ENCODE results near the gene TMIGD3. TPM values are rescaled to one million over a fixed set of nuclear protein-coding genes. Genes with fewer than 3 reads are reported as not detected.

TMIGD3 gene
- total RNA-seq, 1 experiment from 2014 or later, result 0.88 TPM

DNA sequence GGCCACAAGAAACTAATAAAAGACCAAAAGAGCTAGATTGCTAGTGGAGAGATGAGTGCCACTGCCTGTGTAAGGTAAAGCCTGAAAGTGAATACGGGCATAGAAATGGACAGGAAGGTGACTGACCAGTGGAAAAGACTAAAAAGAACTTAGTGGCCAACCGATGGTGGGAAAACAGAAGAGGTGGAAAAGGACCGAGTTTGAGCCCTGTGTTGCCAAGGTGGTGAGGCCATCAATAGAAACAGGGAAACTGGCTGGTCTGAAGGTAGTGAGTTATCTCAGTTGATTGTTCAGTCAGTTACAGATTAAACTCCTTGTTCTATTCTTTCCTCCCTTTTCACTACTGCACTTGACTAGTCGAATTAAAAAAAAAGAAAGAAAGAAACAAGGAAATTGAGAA lies 56.9 kb downstream of the TMIGD3 start:
- Histone ChIP-seq H3K4me3 (ENCODE audit: low read depth, low read length) (no peak overlapping the region), H3K36me3 (ENCODE audit: control insufficient read depth, insufficient read depth, low read length) (no peaks in the 10 kb centered on the region), H3K9me3 (no peaks in the 10 kb centered on the region), H3K4me1 (peaks cover 14% of the 10 kb centered on the region), H3K27me3 (replicated peaks; ENCODE audit: control insufficient read depth, insufficient read depth, low read length) (no peaks in the 10 kb centered on the region)
- no TSS peak for BruUV-seq (replicated peaks)
- H3K4me1 Mint-ChIP-seq (ENCODE audit: low read depth, unreplicated experiment), result peaks cover 22% of the 10 kb centered on the region
- H3K27ac Mint-ChIP-seq (ENCODE audit: unreplicated experiment), result peak overlapping the region; percentile 48
- no peak for DNase-seq
- ChIA-PET CTCF (no interaction called here), POLR2A (no interaction called here)
- peaks cover 57% of the 10 kb centered on the region for H3K36me3 Mint-ChIP-seq (ENCODE audit: insufficient read depth, unreplicated experiment)
- no peaks in the 10 kb centered on the region for H3K9me3 Mint-ChIP-seq (ENCODE audit: unreplicated experiment)
- TF ChIP-seq, protein P1, sequence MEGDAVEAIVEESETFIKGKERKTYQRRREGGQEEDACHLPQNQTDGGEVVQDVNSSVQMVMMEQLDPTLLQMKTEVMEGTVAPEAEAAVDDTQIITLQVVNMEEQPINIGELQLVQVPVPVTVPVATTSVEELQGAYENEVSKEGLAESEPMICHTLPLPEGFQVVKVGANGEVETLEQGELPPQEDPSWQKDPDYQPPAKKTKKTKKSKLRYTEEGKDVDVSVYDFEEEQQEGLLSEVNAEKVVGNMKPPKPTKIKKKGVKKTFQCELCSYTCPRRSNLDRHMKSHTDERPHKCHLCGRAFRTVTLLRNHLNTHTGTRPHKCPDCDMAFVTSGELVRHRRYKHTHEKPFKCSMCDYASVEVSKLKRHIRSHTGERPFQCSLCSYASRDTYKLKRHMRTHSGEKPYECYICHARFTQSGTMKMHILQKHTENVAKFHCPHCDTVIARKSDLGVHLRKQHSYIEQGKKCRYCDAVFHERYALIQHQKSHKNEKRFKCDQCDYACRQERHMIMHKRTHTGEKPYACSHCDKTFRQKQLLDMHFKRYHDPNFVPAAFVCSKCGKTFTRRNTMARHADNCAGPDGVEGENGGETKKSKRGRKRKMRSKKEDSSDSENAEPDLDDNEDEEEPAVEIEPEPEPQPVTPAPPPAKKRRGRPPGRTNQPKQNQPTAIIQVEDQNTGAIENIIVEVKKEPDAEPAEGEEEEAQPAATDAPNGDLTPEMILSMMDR (IDR thresholded peaks at IDR 0.05; ENCODE audit: insufficient read depth in 1 of 2, low read depth in 1 of 2, low read length in 1 of 2, severe bottlenecking in 1 of 2, unreplicated experiment in 1 of 2), result no peak
- H3K4me3 Mint-ChIP-seq (ENCODE audit: unreplicated experiment), result peak overlapping the region; percentile 97
- H3K27me3 Mint-ChIP-seq (ENCODE audit: insufficient read depth, unreplicated experiment), result no peaks in the 10 kb centered on the region
- intact Hi-C loops (cut with micrococcal nuclease; ENCODE audit: unreplicated experiment), result no loop called here

DNA sequence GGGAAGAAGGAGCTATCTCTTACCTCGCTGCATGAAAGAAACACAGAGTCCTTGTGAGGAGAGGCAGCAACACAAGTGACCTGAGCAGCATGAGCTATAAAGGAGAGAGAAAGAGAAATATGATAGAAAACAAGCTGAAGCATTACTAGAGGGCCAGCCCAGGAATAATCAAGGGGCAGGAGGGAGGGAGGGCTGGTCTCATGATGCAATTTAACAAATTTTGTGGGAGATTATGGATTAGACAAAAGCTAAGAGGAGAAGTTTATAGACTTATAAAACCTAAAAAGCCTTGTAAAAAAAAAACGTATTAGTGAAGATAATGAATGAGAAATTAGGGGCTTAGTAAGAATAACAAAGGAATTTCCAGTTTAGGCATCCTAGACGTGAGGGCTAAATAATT lies 59.4 kb downstream of the TMIGD3 start:
- no peak overlapping the region for H3K27ac Mint-ChIP-seq (ENCODE audit: unreplicated experiment)

DNA sequence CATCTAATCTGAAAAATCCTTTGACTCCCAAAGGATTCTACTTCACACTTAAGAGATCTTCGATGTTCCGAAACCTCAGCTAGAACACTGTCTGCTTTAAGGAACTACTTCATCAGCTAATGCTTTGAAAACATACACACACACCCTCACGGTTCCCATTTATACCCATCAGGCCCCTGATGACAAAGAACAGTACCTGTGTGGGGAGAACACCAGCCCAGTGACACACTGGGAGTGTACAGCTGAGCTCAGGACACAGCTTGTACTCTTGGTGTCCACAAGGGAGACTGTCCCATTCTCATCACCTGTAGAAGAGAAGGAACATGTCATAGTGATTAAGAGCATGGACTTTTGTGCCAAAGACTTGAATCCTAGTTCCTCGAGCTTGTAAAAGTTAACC lies 61.0 kb downstream of the TMIGD3 start:
- intact Hi-C loops (cut with micrococcal nuclease; ENCODE audit: unreplicated experiment), result no loop called here
- Mint-ChIP-seq H3K4me3 (ENCODE audit: unreplicated experiment) (no peak overlapping the region), H3K27me3 (ENCODE audit: insufficient read depth, unreplicated experiment) (no peaks in the 10 kb centered on the region), H3K9me3 (ENCODE audit: unreplicated experiment) (no peaks in the 10 kb centered on the region), H3K4me1 (ENCODE audit: low read depth, unreplicated experiment) (peaks cover 13% of the 10 kb centered on the region), H3K36me3 (ENCODE audit: insufficient read depth, unreplicated experiment) (peaks cover 71% of the 10 kb centered on the region), H3K27ac (ENCODE audit: unreplicated experiment) (no peak overlapping the region)
- Histone ChIP-seq H3K4me1 (peaks cover 11% of the 10 kb centered on the region), H3K9me3 (no peaks in the 10 kb centered on the region), H3K27me3 (replicated peaks; ENCODE audit: control insufficient read depth, insufficient read depth, low read length) (no peaks in the 10 kb centered on the region), H3K36me3 (ENCODE audit: control insufficient read depth, insufficient read depth, low read length) (no peaks in the 10 kb centered on the region), H3K4me3 (ENCODE audit: low read depth, low read length) (no peak overlapping the region)
- no peak for DNase-seq
- no TSS peak for BruUV-seq (replicated peaks)
- ChIA-PET CTCF (no interaction called here), POLR2A (interaction anchor here (0.5 kb wide), 1 partner anchor 93 kb away, joined by 3 read pairs; no protein-coding TSS in a partner anchor)
- TF ChIP-seq, protein P1 (IDR thresholded peaks at IDR 0.05; ENCODE audit: insufficient read depth in 1 of 2, low read depth in 1 of 2, low read length in 1 of 2, severe bottlenecking in 1 of 2, unreplicated experiment in 1 of 2), result no peak

More for the DNA sequence above, 59.4 kb downstream of the TMIGD3 start:
- Mint-ChIP-seq H3K9me3 (ENCODE audit: unreplicated experiment) (no peaks in the 10 kb centered on the region), H3K4me1 (ENCODE audit: low read depth, unreplicated experiment) (peaks cover 13% of the 10 kb centered on the region), H3K4me3 (ENCODE audit: unreplicated experiment) (no peak overlapping the region), H3K27me3 (ENCODE audit: insufficient read depth, unreplicated experiment) (no peaks in the 10 kb centered on the region), H3K36me3 (ENCODE audit: insufficient read depth, unreplicated experiment) (peaks cover 67% of the 10 kb centered on the region)
- H3K4me3 ChIP-seq (ENCODE audit: low read depth, low read length), result no peak overlapping the region
- no peak for DNase-seq
- TF ChIP-seq, protein P1 (IDR thresholded peaks at IDR 0.05; ENCODE audit: insufficient read depth in 1 of 2, low read depth in 1 of 2, low read length in 1 of 2, severe bottlenecking in 1 of 2, unreplicated experiment in 1 of 2), result no peak
- no peaks in the 10 kb centered on the region for H3K36me3 ChIP-seq (ENCODE audit: control insufficient read depth, insufficient read depth, low read length)
- intact Hi-C loops (cut with micrococcal nuclease; ENCODE audit: unreplicated experiment), result no loop called here
- H3K9me3 ChIP-seq, result no peaks in the 10 kb centered on the region
- POLR2A ChIA-PET, result no interaction called here
- CTCF ChIA-PET, result no interaction called here
- peaks cover 14% of the 10 kb centered on the region for H3K4me1 ChIP-seq
- no TSS peak for BruUV-seq (replicated peaks)
- H3K27me3 ChIP-seq (replicated peaks; ENCODE audit: control insufficient read depth, insufficient read depth, low read length), result no peaks in the 10 kb centered on the region
